IMR-90 (cell line): ENCODE measurements around the gene NABP1. TPM values are rescaled to one million over a fixed set of nuclear protein-coding genes. Genes with fewer than 3 reads are reported as not detected.
A peak's percentile ranks its signal among the peaks of the same experiment; 100 is the strongest.

Experiments
- ATAC-seq: fragments of 200-7000 bp; cut with Tn5 transposase; 2 replicates; pipeline ENCODE4 v1.9.1; 2020; ENCODE audit warnings: low read depth, mild to moderate bottlenecking, moderate library complexity
- BruUV-seq: library from RNA; stranded (reverse); fragments of 400-500 nt; replicated peaks from 2 replicates; lab custom pipeline; 2021; lab: Mats Ljungman, UMichigan
- CTCF ChIA-PET: fragments of 300-600 bp; formaldehyde crosslinking; extraction: SDS; loops from one replicate; lab custom pipeline; 2021; ENCODE audit warnings: antibody characterized with exemption; lab: Yijun Ruan, JAX
- POLR2A ChIA-PET: fragments of 300-600 bp; sonication (Branson Sonifier 250); formaldehyde crosslinking; loops from one replicate; lab custom pipeline; 2022; ENCODE audit warnings: antibody characterized with exemption; ENCODE audit not compliant: unreplicated experiment; lab: Charles Lee
- DNase-seq: peaks from one replicate; pipeline ENCODE4 v3.0.0; 2013
- H2AFZ ChIP-seq: replicated peaks from 2 replicates; pipeline ENCODE3; 2013; ENCODE audit warnings: low read length, mild to moderate bottlenecking; ENCODE audit not compliant: poor library complexity
- H2AK5ac ChIP-seq: 2 replicates; pipeline ENCODE4 v1.6.1; 2013; ENCODE audit warnings: low read depth, low read length, inconsistent platforms
- H2AK9ac ChIP-seq: replicated peaks from 2 replicates; pipeline ENCODE3; 2013; ENCODE audit warnings: mild to moderate bottlenecking, low read depth, low read length, moderate library complexity; ENCODE audit not compliant: poor library complexity
- H2BK120ac ChIP-seq: 2 replicates; pipeline ENCODE4 v1.6.1; 2013; ENCODE audit warnings: low read depth, low read length, inconsistent platforms
- H2BK15ac ChIP-seq: 3 replicates; pipeline ENCODE4 v1.6.1; 2013; ENCODE audit warnings: low read depth, low read length, inconsistent platforms
- H2BK20ac ChIP-seq: 2 replicates; pipeline ENCODE4 v1.6.1; 2013; ENCODE audit warnings: low read depth, mild to moderate bottlenecking, inconsistent platforms, low read length, moderate library complexity
- H2BK5ac ChIP-seq: 2 replicates; pipeline ENCODE4 v1.6.1; 2013; ENCODE audit warnings: mild to moderate bottlenecking, low read depth, low read length, inconsistent platforms; ENCODE audit not compliant: poor library complexity, severe bottlenecking
- H3K14ac ChIP-seq: replicated peaks from 2 replicates; pipeline ENCODE4 v1.6.1; 2013; ENCODE audit warnings: low read depth, low read length, inconsistent platforms
- H3K18ac ChIP-seq: 2 replicates; pipeline ENCODE4 v1.6.1; 2013; ENCODE audit warnings: low read depth, low read length, control low read depth
- H3K23ac ChIP-seq: 2 replicates; pipeline ENCODE4 v1.6.1; 2013; ENCODE audit warnings: low read depth, low read length, inconsistent platforms
- H3K27ac ChIP-seq: 2 replicates; pipeline ENCODE4 v1.5.1; 2013; ENCODE audit warnings: mild to moderate bottlenecking, control low read depth, low read length; ENCODE audit not compliant: insufficient read depth
- H3K27me3 ChIP-seq: 2 replicates; pipeline ENCODE4 v1.6.1; 2013; ENCODE audit warnings: low read length; ENCODE audit not compliant: control insufficient read depth, insufficient read depth
- H3K36me3 ChIP-seq: 2 replicates; pipeline ENCODE4 v1.6.1; 2013; ENCODE audit warnings: low read length, mixed read lengths; ENCODE audit not compliant: control insufficient read depth, insufficient read depth
- H3K4ac ChIP-seq: 2 replicates; pipeline ENCODE4 v1.6.1; 2013; ENCODE audit warnings: low read depth, low read length, inconsistent platforms
- H3K4me1 ChIP-seq: 2 replicates; pipeline ENCODE4 v1.6.1; 2013; ENCODE audit warnings: low read length, mixed read lengths; ENCODE audit not compliant: control insufficient read depth, insufficient read depth
- H3K4me2 ChIP-seq: 2 replicates; pipeline ENCODE4 v1.6.1; 2013; ENCODE audit warnings: low read depth, mild to moderate bottlenecking, control low read depth, low read length, moderate library complexity
- H3K4me3 ChIP-seq: 2 replicates; pipeline ENCODE4 v1.5.1; 2013; ENCODE audit warnings: low read depth, mild to moderate bottlenecking, control low read depth, low read length, moderate library complexity; ENCODE audit not compliant: insufficient read depth
- H3K56ac ChIP-seq: 2 replicates; pipeline ENCODE4 v1.6.1; 2013; ENCODE audit warnings: low read length, inconsistent platforms; ENCODE audit not compliant: insufficient read depth; ENCODE audit errors: extremely low read depth
- H3K79me1 ChIP-seq, 2 experiments: 2 replicates each; pipeline ENCODE4 v1.6.1; 2013; ENCODE audit warnings: low read length in 2 of 2, inconsistent platforms in 1 of 2, low read depth in 1 of 2
- H3K9ac ChIP-seq: 2 replicates; pipeline ENCODE4 v1.6.1; 2013; ENCODE audit warnings: low read depth, low read length, control low read depth
- H3K9me1 ChIP-seq: 2 replicates; pipeline ENCODE4 v1.6.1; 2013; ENCODE audit warnings: low read length, inconsistent platforms; ENCODE audit not compliant: insufficient read depth
- H3K9me3 ChIP-seq: 2 replicates; pipeline ENCODE4 v1.6.1; 2013; ENCODE audit warnings: low read length; ENCODE audit not compliant: control insufficient read depth, insufficient read depth
- H4K20me1 ChIP-seq: 2 replicates; pipeline ENCODE4 v1.6.1; 2013; ENCODE audit warnings: low read length, inconsistent platforms; ENCODE audit not compliant: insufficient read depth
- H4K5ac ChIP-seq: 2 replicates; pipeline ENCODE4 v1.6.1; 2013; ENCODE audit warnings: mild to moderate bottlenecking, low read depth, low read length, control low read depth
- H4K8ac ChIP-seq, 2 experiments: 2 replicates each; pipeline ENCODE4 v1.6.1; 2013; ENCODE audit warnings: low read depth in 2 of 2, low read length in 2 of 2, control low read depth in 1 of 2, inconsistent platforms in 1 of 2
- H4K91ac ChIP-seq: 2 replicates; pipeline ENCODE4 v1.6.1; 2013; ENCODE audit warnings: low read depth, low read length, inconsistent platforms; ENCODE audit not compliant: insufficient read depth
- BHLHE40 ChIP-seq: fragments of 150-350 bp; IDR thresholded peaks from 2 replicates; pipeline ENCODE4 v1.6.1; 2016; ENCODE audit warnings: mild to moderate bottlenecking, low read depth, low read length
- CEBPB ChIP-seq: IDR thresholded peaks from 2 replicates; pipeline ENCODE4 v1.6.1; 2012; ENCODE audit warnings: low read depth, low read length, improper control_type of control experiment
- CHD1 ChIP-seq: IDR thresholded peaks from 2 replicates; pipeline ENCODE4 v1.6.1; 2012; ENCODE audit warnings: low read depth, low read length, improper control_type of control experiment
- CTCF ChIP-seq: conservative IDR thresholded peaks from 2 replicates; pipeline ENCODE4 v1.5.1; 2012; ENCODE audit warnings: mild to moderate bottlenecking, low read depth, low read length, improper control_type of control experiment
- ELK1 ChIP-seq: fragments of 150-350 bp; IDR thresholded peaks from 2 replicates; pipeline ENCODE4 v1.6.1; 2016; ENCODE audit warnings: low read depth, mild to moderate bottlenecking, low read length, moderate library complexity, borderline replicate concordance
- FOS ChIP-seq: fragments of 150-350 bp; IDR thresholded peaks from 2 replicates; pipeline ENCODE4 v1.6.1; 2016; ENCODE audit warnings: low read depth, low read length
- MAZ ChIP-seq: IDR thresholded peaks from 2 replicates; pipeline ENCODE4 v1.6.1; 2012; ENCODE audit warnings: low read depth, mild to moderate bottlenecking, low read length, improper control_type of control experiment, moderate library complexity, borderline replicate concordance
- MXI1 ChIP-seq: IDR thresholded peaks from 2 replicates; pipeline ENCODE4 v1.6.1; 2012; ENCODE audit warnings: low read depth, mild to moderate bottlenecking, low read length, moderate library complexity, borderline replicate concordance
- NFE2L2 ChIP-seq: fragments of 150-350 bp; IDR thresholded peaks from 2 replicates; pipeline ENCODE4 v1.6.1; 2016; ENCODE audit warnings: low read depth, mild to moderate bottlenecking, low read length
- POLR2A ChIP-seq: IDR thresholded peaks from 2 replicates; pipeline ENCODE4 v1.6.1; 2012; ENCODE audit warnings: mild to moderate bottlenecking, low read depth, low read length
- RAD21 ChIP-seq: IDR thresholded peaks from 2 replicates; pipeline ENCODE4 v1.6.1; 2012; ENCODE audit warnings: low read length, improper control_type of control experiment
- RCOR1 ChIP-seq: IDR thresholded peaks from 2 replicates; pipeline ENCODE4 v1.6.1; 2012; ENCODE audit warnings: mild to moderate bottlenecking, low read length, improper control_type of control experiment; ENCODE audit not compliant: insufficient replicate concordance
- WGBS, 2 experiments: methylation state at CpG; one replicate each; pipeline versions ENCODE4 v1.1.5 to v1.1.7; 2013; ENCODE audit warnings: missing lambda C conversion rate in 2 of 2; ENCODE audit not compliant: insufficient read length in 1 of 2; ENCODE audit errors: extremely low coverage in 2 of 2; 5-methylcytosine and 5-hydroxymethylcytosine counted together
- dilution Hi-C: fragments of 300-500 bp; cut with HindIII; formaldehyde crosslinking; loops from one replicate; pipeline ENCODE4 v1.14.3; 2018; ENCODE audit warnings: low sequenced_read_pairs; ENCODE audit not compliant: unreplicated experiment
- in situ Hi-C: fragments of 300-500 bp; cut with MboI; formaldehyde crosslinking; loops from 3 replicates; pipeline ENCODE4 v1.14.3; 2019; ENCODE audit warnings: low sequenced_read_pairs, inconsistent platforms, mixed read lengths
- intact Hi-C: fragments of 100-400 bp; cut with micrococcal nuclease; formaldehyde crosslinking; loops from 2 replicates; pipeline ENCODE4 v1.10.0; 2022
- polyA plus RNA-seq, 3 experiments: library from polyadenylated mRNA; depleted of rRNA; stranded (reverse); fragments of >200 nt; gene quantifications; 2 replicates each; pipeline ENCODE4 v1.2.3, GENCODE V29; 2012; ENCODE audit warnings: low replicate concordance in 1 of 3
- total RNA-seq: library from RNA; depleted of rRNA; stranded (reverse); fragments of >200 nt; gene quantifications from 2 replicates; pipeline ENCODE4 v1.2.3, GENCODE V29; 2012
- TF ChIP-seq, protein P1 (sequence below): fragments of 150-350 bp; IDR thresholded peaks from 2 replicates; pipeline ENCODE4 v1.6.1; 2017; ENCODE audit warnings: mild to moderate bottlenecking, antibody characterized with exemption, low read length, low read depth

NABP1 gene
- total and polyA plus RNA-seq, 2 of the 4 experiments (the other 2 are of a cell fraction): 57.7 to 73.3 TPM

DNA sequence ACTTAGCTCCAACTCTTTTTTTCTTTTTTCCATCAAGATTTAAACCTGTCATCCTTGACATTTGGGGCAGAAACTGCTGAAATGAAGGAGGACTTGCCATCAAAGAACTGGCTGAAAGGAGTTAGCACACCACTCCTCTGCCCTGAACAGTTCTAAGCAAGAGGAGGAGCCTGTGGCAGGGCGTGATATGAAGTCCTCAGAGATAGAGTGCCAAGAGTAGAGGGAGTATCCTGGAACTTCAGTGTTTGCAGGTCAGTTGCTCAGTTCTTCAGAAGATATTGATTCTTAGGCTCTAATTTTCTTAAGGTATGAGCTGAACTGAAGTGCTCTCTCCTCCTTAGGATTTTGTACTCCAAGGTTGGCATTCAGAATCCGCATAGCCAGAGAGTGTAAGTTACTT is 15.2 kb downstream of the NABP1 start:
- Histone ChIP-seq H3K36me3 (no peaks in the 10 kb centered on the region), H2AK5ac (no peak overlapping the region), H3K23ac (no peak overlapping the region), H2BK15ac (no peak overlapping the region), H3K4me1 (peaks cover 11% of the 10 kb centered on the region), H4K20me1 (peaks cover 13% of the 10 kb centered on the region; the same call in 1 of the 2 replicates), H3K4me2 (no peak overlapping the region), H2AK9ac (no peak overlapping the region), H3K27ac (peak overlapping the region; percentile 26; the same call in 1 of the 2 replicates), H3K4me3 (no peak overlapping the region), H2BK5ac (peak overlapping the region; percentile 12), H3K4ac (no peak overlapping the region), H3K14ac (peak overlapping the region; percentile 29; the same call in 1 of the 2 replicates), H4K5ac (no peak overlapping the region), H2BK20ac (no peak overlapping the region), H3K9me3 (no peaks in the 10 kb centered on the region), H4K91ac (no peak overlapping the region), H3K9me1 (peaks cover 5% of the 10 kb centered on the region), H3K79me1 (0 out of 4 replicates have a peak, but pooled peaks cover 0 to 6% of the 10 kb centered on the region in 2 experiments), H3K56ac (no peak overlapping the region), H3K9ac (no peak overlapping the region), H3K18ac (0 out of 2 replicates have a peak overlapping the region, but pooled peaks have one; percentile 7), H3K27me3 (no peaks in the 10 kb centered on the region), H2BK120ac (no peak overlapping the region), H2AFZ (no peak overlapping the region), H4K8ac (no peak overlapping the region)
- dilution Hi-C loops (no loop called here), intact Hi-C loops (loop anchor here (5.0 kb wide), 1 partner anchor 469 kb away; no protein-coding TSS in a partner anchor), in situ Hi-C loops (loop anchor here (5.0 kb wide), 1 partner anchor 121 kb away; no protein-coding TSS in a partner anchor)
- TF ChIP-seq ELK1 (no peak), RAD21 (no peak), MXI1 (no peak), BHLHE40 (no peak), FOS (no peak), MAZ (no peak), POLR2A (no peak), CTCF (no peak), NFE2L2 (no peak), RCOR1 (no peak), CHD1 (no peak), CEBPB (no peak)
- TF ChIP-seq, protein P1, sequence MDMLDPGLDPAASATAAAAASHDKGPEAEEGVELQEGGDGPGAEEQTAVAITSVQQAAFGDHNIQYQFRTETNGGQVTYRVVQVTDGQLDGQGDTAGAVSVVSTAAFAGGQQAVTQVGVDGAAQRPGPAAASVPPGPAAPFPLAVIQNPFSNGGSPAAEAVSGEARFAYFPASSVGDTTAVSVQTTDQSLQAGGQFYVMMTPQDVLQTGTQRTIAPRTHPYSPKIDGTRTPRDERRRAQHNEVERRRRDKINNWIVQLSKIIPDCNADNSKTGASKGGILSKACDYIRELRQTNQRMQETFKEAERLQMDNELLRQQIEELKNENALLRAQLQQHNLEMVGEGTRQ: no peak
- no CpG with 5 or more reads among the region's 2 CpGs for WGBS, 2 experiments
- no peak for ATAC-seq
- no peak for DNase-seq
- ChIA-PET POLR2A (interaction anchor here (1.0 kb wide), 2 partner anchors 110 to 124 kb away, joined by 3 read pairs; no protein-coding TSS in a partner anchor), CTCF (no interaction called here)
- no TSS peak for BruUV-seq
